22Rv1 (cell line): ENCODE results near the gene MRPL18.

Source experiments
- H3K27ac ChIP-seq: fragments of 450-650 bp; 2 replicates; pipeline ENCODE4 v1.5.1; 2017
- ZFX ChIP-seq: fragments of 450-650 bp; IDR thresholded peaks from 2 replicates; pipeline ENCODE4 v1.6.1; 2017; ENCODE audit warnings: antibody characterized with exemption, borderline replicate concordance
- TF ChIP-seq, protein P1 (sequence below): fragments of 450-650 bp; IDR thresholded peaks from 2 replicates; pipeline ENCODE4 v1.5.1; 2017; ENCODE audit warnings: mild to moderate bottlenecking

MRPL18 gene

DNA sequence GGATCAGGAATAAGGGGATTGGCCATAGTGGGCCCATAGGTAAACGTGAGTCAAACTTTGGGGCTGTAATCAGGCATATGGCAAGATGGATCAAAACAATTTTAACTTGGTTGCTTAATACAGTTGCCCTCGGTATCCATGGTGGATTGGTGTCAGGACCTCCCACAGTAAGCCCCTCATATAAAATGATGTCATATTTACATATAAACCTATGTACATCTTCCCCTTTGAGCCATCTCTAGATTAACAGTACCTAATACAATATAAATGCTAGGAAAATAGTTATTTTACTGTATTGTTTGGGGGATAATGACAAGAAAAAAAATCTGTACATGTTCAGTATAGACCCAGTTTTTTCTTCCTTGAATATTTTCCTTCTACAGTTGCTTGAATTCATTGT lies 35.9 kb upstream of the MRPL18 start:
- H3K27ac ChIP-seq: no peak overlapping the region; the same call in 1 of the 2 replicates
- TF ChIP-seq ZFX: no peak
- TF ChIP-seq, protein P1, sequence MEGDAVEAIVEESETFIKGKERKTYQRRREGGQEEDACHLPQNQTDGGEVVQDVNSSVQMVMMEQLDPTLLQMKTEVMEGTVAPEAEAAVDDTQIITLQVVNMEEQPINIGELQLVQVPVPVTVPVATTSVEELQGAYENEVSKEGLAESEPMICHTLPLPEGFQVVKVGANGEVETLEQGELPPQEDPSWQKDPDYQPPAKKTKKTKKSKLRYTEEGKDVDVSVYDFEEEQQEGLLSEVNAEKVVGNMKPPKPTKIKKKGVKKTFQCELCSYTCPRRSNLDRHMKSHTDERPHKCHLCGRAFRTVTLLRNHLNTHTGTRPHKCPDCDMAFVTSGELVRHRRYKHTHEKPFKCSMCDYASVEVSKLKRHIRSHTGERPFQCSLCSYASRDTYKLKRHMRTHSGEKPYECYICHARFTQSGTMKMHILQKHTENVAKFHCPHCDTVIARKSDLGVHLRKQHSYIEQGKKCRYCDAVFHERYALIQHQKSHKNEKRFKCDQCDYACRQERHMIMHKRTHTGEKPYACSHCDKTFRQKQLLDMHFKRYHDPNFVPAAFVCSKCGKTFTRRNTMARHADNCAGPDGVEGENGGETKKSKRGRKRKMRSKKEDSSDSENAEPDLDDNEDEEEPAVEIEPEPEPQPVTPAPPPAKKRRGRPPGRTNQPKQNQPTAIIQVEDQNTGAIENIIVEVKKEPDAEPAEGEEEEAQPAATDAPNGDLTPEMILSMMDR: no peak

DNA sequence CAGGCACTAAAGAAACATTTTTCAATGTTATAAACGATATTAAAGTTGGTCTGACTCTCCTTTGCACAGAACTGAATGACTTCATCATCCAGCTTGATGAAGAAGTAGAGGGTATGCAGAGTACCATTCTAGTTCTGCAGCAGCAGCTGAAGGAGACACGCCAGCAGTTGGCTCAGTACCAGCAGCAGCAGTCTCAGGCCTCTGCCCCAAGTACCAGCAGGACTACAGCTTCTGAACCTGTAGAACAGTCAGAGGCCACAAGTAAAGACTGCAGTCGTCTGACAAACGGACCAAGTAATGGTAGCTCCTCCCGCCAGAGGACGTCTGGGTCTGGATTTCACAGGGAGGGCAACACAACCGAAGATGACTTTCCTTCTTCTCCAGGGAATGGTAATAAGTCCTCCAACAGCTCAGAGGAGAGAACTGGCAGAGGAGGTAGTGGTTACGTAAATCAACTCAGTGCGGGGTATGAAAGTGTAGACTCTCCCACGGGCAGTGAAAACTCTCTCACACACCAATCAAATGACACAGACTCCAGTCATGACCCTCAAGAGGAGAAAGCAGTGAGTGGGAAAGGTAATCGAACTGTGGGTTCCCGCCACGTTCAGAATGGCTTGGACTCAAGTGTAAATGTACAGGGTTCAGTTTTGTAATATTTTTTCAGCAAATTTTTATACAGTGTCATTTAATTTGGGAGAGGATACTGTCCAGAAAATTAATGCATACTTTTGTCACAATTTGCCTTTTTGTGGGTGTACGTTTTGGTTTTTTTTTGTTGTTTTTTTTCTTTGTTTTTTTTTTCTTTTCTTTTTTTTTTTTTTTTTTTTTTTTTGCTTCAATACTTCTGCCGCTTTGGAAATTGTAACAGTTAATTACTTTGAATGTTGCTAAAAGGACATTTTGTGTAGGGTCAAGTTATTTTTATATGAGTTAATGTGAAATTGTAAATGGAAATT lies 35.0 kb upstream of the MRPL18 start:
- TF ChIP-seq ZFX: no peak
- TF ChIP-seq, protein P1: no peak
- H3K27ac ChIP-seq: peak overlapping the region; percentile 14; the same call in 1 of the 2 replicates

DNA sequence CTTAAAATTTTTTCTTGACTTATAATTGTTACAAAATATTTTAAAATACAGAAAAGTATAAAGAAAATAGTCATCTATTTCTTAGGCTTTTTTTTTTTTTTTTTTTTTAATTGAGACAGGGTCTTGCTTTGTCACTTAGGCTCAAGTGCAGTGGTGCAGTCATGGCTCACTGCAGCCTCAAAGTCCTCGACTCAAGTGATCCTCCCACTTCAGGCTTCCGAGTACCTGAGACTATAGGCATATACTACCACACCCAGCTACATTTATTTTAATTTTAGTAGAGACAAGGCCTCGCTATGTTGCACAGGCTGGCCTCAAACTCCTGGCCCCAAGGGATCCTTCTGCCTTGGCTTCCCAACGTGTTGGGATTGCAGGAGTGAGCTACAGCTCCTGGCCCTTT lies 33.8 kb upstream of the MRPL18 start:
- TF ChIP-seq, protein P1: no peak
- no peak for TF ChIP-seq ZFX
- H3K27ac ChIP-seq: no peak overlapping the region; the same call in 1 of the 2 replicates

DNA sequence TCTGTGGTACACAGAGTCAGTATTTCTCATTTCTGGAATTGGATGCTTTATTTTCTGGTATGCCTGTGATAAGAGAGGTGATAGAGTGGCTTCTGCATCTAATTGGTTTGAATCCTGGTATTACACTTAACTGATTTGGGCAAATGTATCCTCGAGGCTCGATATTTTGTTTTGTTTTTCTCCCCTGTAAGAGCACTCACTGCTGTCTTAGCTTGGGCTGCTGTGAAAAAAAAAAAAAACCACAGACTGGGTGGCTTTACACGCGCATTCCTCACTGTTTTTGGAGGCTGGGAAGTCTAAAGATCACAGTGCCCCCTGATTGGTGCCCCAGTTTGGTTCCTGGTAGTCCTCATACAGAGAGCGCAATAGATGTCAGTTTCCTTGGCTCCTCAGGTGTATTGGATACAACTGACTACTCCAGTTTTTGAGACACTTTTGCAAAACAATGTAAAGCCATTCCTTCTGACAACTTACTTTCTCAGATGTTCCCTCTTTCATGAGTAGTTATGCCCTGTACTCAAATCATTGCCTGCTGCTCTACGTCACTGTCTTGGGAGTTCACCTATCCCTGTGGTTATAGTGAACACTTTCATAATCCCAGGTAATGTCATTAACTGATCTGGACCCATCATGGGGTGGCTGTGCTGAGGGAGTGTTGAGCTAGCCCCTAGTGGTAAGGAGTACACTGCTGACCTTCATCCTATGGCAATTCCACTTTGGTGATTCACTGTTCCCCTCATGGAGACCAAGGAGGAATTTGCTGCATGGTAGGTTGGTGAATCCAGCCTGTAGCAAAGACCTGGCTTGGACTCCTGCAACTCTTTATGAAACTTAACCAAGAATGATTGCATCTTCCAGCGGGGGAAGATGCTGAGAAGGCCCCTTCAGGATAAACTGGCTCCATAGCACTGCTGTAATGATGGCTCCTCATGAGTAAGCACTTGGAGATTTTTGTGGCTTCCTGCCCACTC lies 32.0 kb upstream of the MRPL18 start:
- H3K27ac ChIP-seq: peak overlapping the region; percentile 94
- TF ChIP-seq, protein P1: no peak
- TF ChIP-seq ZFX: no peak

DNA sequence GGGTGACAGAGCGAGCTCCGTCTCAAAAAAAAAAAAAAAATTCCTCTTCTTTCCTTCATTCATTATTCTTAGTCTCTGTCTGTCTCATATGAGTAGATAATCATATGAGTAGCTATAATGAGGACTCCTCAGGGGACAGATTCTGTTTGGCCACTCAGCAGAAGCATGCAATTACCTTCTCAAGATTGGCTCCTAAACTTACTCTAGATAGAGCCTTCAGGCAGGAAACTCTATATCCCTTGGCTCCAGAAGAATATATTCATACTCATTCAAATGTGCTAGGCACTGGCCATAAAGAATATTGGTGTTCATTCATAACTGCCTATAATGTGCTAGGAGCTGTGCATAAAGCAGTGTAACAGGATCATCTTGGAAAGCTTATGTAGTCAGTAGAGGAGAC lies 30.6 kb upstream of the MRPL18 start:
- no peak for TF ChIP-seq ZFX
- TF ChIP-seq, protein P1: no peak
- peak overlapping the region; percentile 94 for H3K27ac ChIP-seq

DNA sequence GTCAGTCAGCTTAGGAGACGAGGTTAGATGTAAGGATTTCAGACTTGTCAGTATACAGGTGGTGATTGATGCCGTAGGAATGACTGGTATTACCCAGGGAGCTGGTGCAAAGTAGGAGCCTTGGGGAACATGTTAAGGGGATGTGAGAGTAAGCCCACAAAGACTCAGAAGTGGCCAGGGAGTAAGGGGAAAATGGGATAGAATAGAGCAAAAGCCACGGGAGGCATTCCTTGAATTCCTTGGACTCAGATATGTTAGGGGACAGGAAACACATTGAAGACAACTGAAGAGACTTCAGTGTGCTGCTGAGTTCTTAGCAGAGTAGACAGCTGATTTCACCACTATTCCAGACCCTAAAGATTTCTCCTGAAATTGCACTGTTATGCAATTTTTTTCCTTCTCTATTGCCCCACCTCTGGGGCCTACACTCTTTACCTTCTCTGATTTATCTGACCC lies 29.6 kb upstream of the MRPL18 start:
- peak overlapping the region; percentile 94 for H3K27ac ChIP-seq
- TF ChIP-seq, protein P1: no peak
- no peak for TF ChIP-seq ZFX
